ENCODE data around the gene PRDX2.
A peak's percentile ranks its signal among the peaks of the same experiment; 100 is the strongest.
"Not testable (repeated sequence)": the region's sequence is repeated elsewhere in the genome, so short reads cannot be mapped to it uniquely, and the experiment has no call there.

Gene PRDX2

DNA sequence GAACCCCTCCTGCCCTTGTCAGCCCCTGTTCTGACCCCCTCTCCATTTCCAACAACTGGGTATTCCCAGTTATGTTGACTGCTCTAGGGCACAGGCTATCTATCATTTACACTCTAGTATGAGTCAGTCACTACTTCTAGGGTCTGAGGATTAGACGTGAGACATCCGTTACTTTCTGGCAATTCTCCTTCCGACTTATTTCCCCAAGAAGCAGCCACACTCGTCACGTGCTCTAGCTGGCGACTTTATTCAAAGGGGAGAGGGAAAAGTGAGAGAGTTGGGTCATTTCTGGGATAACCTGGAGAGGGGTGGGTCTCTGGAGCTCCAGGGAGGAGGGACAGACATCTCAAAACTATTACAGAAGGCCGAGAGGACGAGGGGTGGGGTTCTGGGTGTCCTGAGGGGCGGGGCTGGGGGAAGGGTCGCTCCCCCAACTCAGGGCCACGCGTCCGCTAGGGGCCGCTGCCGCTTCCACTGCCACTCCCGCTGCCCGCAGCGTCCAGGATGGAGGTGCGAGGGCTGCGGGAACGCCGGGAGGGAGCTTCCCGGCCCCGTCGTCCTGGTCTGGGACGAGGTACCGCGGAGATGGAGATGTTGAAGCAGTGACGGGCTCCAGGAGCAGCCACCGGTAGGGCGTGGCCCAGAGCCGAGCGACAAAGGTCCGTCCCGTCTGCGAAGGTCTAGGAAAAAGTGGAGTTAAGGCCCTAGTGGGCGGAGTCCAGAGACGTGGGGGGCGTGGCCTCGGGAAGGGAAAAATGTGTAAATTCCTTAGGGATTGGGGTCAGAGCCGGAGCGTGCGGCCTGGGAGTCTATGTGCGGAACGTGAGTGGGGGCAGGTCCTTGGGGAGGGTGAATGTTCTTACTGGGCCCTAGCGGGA lies 23.9 kb upstream of the PRDX2 start:
- no peak for DNase-seq

DNA sequence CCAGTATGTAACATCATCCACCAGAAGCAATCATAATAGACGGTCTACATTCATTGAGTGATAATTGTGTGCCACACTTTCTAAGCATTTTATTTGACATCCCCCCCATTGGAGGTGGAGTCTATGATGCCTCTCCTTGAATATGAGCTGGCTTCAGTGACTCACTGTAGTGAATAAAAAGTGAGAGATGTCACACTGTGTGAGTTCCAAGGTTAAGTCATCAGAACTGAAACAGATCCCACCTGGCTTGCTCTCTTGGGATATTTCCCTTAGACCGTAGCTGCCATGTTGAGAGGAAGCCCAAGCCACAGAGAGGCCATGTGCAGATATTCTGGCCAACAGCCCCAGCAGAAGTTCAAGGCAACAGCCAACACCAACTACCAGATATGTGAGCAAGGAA lies 20.2 kb upstream of the PRDX2 start:
- DNase-seq = no peak

DNA sequence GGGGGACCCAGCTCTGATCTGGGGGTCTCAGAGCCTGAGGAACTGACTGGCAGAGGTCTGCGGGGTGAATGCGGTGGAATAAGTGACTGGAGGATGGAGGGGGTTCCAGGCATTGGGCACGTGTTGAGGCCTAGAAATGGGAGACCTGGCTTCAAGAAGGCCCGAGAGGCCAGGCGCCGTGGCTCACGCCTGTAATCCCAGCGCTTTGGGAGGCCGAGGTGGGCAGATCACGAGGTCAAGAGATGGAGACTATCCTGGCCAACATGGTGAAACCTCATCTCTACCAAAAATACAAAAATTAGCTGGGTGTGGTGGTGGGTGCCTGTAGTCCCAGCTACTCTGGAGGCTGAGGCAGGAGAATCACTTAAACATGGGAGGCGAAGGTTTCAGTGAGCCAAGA lies 16.2 kb upstream of the PRDX2 start:
- not testable (repeated sequence) for DNase-seq

DNA sequence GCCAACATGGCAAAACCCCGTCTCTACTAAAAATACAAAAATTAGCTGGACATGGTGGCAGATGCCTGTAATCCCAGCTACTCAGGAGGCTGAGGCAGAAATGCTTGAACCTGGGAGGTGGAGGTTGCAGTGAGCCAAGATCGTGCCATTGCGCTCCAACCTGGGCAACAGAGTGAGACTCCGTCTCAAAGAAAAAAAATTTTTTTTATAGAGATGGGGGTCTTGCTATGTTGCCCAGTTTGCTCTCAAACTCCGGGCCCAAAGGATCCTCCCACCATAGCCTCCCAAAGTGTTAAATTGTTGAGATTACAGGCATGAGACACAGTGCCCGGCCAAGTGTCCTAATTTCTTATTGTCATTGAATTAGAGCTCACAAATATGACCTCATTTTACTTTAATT lies 15.6 kb upstream of the PRDX2 start:
- DNase-seq = not testable (repeated sequence)

DNA sequence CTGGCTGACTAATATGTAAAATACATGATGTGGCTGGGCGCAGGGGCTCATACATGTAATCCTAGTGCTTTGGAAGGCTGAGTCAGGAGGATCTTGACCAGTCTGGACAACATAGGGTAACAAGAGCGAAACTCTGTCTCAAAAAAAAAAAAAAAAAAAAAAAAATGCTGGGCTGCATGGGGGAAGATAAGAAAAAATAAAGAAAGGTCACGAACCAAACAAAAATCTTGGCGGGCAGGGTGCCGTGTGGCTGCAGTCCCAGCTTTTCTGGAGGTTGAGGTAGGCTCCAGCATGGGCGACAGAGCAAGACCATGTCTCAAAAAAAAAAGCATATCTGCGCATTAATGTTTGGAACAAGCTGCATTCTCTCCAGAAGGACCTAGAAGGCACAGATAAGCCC lies 13.5 kb upstream of the PRDX2 start:
- DNase-seq = no peak

DNA sequence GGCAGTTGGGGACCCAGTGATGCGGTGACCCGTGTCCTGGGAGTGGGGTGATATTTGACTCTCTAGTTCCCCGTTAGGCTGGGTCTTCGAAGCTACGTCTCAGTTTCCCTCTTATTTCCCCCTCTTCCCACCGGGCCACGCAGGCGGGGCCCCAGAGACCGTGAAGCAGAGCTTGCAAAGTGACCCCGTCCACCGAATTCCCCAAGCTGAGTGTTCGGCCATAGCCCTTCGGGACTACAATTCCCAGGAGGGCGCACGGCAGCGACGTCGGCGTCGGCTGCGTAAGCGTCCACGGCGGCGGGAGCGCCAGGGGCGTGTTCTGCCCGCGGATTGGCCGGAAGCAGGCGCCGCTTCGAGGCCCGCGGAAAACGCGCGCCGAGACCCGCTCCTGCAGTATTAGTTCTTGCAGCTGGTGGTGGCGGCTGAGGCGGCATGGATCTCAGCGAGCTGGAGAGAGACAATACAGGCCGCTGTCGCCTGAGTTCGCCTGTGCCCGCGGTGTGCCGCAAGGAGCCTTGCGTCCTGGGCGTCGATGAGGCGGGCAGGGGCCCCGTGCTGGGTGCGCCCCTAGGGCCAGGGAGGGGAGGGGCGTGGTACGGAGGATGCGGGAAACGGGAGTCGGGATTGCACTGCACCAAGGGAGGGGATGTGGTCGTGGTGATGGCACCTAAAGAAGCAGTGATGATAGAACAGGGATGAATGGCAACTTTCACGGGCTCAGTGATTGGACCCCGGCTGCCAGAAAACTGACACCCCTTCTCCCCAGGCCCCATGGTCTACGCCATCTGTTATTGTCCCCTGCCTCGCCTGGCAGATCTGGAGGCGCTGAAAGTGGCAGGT lies 4.9 kb upstream of the PRDX2 start, which contains the start of gene RNASEH2A:
Gene RNASEH2A (plus strand): TSS at position 343 of the 840 bp plus-strand sequence. CDS start 90 bp downstream, at position 433.
- DNase-seq = peak; percentile 79

DNA sequence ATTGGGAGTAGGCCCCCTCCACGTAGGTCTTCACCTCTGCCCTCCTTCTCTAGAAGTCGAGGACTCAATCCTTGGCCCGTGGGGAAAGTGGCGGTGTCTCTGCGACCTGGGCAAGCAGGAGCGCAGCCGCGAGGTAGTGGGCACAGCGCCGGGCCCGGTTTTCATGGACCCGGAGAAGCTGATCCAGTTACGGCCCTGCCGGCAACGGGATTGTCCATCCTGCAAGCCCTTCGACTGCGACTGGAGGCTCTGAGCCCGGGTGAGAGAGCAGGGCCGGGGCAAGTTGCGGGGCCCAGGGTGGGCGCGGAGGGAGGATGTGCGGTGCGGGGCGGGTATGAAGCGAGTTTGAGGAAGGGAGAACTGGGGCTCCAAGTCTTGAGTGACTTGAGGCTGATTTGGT lies 2.5 kb upstream of the PRDX2 start:
- DNase-seq = no peak

DNA sequence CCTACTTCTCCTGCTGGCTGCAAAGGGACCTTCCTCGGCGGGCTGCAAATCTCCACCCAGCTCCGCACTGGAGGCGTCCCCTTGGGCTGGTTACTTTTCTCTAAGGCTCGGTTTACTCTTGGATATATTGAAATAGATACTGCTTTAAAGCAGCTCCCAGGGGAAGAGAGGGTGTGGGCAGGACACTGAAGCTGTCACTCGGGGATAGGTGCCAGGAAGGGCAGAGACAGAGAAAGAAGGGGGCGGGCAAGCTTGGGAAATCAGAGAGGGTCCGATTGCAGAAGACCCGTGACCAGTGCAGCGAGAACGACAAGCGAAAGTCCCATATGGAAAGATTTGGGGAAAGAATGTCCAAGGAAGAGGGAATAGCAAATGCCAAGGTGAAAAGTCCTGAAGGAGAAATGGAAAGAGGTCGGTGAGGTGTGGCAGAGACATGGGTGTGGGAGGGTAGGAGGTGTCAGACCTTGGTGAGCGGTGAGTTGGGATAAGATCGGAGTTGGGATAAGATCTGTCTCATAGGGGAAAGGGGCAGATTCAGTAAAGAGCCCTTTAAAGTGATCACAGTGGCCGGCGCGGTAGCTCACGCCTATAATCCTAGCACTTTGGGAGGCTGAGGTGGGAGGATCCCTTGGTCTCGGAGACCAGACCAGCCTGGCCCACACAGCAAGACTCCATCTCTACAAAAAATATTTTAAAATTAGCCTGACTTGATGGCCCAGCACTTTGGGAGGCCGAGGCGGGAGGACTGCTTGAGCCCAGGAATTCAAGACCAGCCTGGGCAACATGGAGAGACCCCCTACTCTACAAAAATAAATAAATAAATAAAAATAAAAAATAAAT lies 887 bp upstream of the PRDX2 start:
- DNase-seq = no peak

DNA sequence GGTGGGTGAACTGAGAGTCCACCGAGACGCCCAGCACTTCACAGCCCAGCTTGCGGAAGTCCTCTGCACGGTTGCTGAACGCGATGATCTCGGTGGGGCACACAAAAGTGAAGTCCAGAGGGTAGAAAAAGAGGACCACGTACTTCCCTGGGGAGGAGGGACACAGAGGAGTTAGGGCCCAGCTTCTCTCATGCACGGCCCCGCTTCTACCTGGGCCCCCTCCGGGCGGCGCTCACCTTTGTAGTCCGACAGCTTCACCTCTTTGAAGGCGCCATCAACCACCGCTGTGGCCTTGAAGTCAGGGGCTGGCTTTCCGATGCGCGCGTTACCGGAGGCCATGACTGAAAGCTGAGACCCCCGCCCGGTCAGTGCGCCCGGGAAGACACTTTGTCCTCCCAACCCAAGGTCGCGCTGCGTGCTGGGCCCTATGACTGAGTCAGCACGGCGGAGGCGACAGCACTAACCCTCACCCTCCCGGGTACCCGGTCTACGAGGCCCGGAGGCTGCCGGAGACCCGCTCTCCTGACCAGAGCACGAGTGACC lies 606 bp downstream of the PRDX2 start:
- DNase-seq = no peak

DNA sequence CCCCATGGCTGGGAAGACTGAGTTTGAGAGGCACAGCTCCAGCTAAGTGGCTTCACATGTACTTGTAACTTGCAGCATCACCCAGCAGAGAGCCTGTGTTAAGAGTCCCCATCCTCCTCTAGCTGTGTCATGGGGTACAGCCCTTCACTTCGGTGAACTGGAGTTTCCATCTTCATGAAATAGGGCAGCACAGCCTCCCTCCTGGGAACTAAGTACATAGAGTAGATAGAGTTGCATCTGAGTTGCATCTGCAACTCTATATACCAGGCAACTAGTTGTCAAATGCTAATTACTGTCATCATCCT lies 1.2 kb downstream of the PRDX2 start:
- DNase-seq = no peak

DNA sequence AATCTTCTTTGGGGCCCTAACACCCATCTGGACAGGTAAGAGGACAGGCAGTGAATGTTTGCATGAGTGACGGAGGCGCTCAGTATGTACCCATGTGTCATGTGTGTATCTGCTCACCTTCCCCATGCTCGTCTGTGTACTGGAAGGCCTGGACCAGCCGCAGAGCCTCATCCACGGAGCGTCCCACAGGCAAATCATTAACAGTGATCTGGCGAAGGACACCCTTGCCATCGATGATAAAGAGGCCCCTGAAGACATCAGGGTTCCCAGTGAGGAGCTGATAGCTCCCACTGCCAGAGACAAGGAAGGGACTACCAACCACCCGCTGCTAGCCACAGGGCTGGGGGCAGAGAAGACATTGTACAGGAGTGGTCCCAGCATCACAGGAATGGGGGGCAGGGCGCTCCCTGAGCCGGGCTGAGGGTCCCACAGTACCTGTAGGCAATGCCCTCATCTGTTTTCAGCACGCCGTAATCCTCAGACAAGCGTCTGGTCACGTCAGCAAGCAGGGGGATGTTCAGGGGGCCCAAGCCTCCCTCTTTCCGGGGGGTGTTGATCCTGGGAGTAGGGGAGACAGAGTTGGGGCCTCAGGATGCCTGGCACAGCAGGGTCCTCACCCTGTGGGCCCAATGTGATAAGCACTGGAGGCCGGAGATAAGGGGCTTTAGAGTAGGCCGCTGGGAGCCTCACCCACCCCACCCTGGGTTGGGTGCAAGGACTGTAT lies 1.7 kb downstream of the PRDX2 start:
- DNase-seq = no peak

DNA sequence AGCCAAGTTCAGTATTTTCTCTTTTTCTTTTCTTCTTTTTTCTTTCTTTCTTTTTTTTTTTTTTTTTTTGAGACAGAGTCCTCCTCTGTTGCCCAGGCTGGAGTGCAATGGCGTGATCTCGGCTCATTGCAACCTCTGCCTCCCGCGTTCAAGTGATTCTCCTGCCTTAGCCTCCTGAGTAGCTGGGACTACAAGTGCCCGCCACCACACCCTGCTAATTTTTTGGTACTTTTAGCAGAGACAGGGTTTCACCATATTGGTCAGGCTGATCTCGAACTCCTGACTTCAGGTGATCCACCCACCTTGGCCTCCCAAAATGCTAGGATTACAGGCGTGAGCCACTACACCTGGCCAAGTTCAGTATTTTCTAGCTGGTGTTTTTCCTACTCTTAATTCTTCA lies 4.0 kb downstream of the PRDX2 start:
- DNase-seq = not testable (repeated sequence)

DNA sequence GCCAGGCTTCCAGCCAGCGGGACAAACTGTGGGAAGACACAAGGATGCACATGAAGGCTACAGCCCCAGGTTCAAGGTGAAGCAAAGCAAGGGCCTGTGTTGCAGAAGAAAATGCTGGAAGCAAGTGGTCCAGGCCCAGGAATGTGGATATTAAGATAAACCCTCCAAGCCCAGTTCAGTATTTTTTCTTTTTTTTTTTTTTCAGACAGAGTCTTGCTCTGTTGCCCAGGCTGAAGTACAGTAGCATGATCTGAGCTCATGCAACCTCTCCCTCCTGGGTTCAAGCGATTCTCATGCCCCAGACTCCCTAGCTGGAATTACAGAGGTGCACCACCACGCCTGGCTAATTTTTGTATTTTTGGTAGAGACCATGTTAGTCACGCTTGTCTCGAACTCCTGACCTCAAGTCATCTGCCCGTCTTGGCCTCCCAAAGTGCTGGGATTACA lies 4.4 kb downstream of the PRDX2 start:
- DNase-seq = no peak

DNA sequence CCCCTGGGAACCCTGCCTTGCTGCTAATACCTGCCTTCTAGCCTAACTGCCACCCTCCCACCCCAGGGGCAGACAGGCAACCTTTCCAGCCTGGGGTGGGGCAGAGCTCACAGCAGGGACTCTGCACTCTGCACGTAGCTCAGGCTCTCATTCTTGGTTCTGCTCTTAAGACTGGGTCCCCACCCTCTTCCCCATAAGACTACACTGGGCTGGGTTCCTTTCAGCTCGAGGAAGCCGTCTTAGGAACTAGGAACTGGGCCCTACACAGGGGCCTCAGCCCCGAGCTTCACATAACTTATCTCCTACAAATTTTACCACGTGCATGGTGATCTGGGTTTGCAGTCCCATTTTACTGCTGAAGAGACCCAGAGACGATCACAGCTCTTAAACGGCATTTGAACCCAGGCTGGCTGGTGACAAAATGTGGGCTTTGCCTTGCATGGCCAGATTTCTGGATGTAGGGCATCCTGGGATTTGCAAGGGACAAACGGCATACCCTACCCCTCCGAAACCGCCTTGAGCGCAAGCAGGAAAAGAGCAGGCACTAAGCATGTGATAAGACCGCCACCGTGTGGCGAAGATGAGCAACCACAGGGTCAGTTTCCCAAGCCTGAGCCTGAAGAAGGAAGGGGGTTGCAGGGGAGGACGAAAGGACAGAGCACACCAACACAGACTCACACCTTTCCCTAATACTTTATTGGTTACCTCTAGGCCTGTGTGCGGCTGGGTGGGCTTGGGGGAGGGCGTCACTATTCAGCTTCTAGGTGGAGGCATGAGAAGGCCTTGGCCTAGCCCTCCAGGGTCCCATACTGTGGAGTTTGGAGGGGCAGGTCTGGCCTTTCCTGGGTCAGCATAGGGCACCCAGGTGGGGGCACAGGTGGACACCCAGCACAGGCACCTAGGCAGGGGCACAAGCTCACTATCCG lies 5.2 kb downstream of the PRDX2 start:
- peak; percentile 65 for DNase-seq

DNA sequence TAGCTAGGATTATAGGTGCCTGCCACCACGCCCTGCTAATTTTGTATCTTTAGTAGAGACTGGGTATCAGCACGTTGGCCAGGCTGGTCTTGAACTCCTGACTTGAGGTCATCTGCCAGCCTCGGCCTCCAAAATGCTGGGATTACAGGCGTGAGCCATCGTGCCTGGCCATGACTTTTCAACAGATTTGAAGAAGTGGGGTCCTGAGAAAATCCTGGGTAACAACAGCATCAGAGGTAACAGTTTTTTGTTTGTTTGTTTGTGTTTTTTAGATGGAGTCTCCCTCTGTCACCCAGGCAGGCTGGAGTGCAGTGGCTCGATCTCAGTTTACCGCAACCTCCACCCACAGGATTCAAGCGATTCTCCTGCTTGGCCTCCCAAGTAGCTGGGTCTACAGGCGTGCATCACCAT lies 6.6 kb downstream of the PRDX2 start:
- no peak for DNase-seq

DNA sequence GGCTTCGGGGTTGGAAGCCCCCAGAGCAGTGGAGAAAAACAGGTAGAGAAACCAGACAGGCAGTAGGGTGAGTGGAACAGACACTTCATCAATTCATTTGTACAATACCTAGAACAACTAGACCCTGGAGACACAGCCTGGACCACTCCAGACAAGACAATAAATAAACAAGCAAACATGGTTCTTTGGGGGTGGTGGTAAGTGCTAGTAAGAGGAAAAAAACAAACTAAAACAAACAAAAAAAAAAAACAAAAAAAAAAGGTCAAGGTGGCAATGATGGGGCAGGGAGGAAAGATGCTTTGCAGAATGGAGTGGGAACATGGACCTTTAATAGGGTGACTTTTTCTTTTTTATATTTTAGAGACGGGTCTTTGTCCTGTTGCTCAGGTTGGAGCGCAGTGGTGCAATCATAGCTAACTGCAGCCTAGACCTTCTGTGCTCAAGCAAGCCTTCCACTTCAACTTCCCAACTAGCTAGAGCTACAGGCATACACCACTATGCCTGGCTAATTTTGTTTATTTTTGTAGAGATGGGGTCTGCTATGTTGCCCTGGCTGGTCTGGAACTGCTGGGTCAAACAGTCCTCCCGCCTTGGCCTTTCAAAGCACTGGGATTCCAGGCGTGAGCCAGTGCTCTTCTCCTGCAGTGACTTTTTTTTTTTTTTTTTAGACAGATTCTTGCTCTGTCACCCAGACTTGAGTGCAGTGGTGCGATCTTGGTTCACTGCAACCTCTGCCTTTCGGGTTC lies 7.2 kb downstream of the PRDX2 start:
- no peak for DNase-seq

DNA sequence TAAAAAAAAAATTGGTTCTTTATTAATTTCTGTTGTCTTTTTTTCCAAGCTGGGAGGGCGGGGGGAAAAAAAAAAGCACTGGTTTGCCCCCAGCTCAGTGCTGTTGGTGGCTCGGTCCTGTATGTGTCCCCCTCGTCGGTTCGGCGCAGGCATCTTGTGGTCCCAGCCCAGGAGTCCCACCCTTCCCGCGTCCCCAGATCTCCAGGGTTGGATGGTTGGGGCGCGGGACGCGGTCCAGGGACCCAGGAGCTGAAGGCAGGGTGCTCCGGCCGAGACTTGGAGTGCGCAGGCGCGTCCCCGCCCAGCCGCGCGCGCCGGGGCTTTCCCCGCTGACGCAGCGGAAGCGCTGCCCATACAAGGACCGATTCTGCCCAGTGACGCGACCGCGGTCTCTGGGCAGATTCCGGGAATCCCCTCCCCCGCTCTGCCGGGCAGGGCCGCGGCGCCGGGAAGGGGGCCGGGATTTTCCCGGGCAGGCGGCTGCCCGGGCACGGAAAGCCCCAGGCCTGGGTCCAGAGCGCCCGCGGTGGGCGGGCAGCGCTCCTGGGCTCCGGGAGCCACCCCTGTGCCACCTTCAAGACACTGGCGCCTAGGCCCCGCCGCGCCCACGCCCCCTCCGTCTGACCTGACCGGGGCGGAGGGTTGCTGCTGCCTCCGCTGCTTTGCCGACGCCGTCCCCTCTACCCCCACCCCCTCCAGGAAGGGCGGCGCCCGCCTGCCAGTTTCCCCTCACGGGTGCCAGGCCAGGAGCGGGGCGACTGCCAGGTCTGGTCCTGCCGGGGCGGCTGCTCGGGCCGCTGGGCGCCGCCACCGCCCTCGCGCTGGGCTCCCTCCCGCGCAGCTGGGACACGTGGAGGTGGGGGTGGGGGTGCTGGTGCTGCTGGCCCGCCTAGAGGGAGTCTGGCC lies 8.1 kb downstream of the PRDX2 start:
- peak; percentile 94 for DNase-seq

DNA sequence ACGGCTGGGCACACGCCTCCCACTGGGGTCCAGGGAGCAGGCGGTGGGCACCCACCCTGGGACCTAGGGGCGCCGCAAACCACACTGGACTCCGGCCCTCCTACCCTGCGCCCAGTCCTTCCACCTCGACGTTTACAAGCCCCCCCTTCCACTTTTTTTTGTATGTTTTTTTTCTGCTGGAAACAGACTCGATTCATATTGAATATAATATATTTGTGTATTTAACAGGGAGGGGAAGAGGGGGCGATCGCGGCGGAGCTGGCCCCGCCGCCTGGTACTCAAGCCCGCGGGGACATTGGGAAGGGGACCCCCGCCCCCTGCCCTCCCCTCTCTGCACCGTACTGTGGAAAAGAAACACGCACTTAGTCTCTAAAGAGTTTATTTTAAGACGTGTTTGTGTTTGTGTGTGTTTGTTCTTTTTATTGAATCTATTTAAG lies 8.7 kb downstream of the PRDX2 start:
- no peak for DNase-seq

Measured in activated CD4-positive, alpha-beta T cell treated with anti-CD3 and anti-CD28 coated beads for 1 hour (primary cell).